IMR-90 (cell line): ENCODE results near the gene MBD3L4. TPM values are rescaled to one million over a fixed set of nuclear protein-coding genes. Genes with fewer than 3 reads are reported as not detected.

Source experiments
- ATAC-seq: fragments of 200-7000 bp; cut with Tn5 transposase; 2 replicates; pipeline ENCODE4 v1.9.1; 2020; ENCODE audit warnings: low read depth, mild to moderate bottlenecking, moderate library complexity
- BruUV-seq: library from RNA; stranded (reverse); fragments of 400-500 nt; replicated peaks from 2 replicates; lab custom pipeline; 2021; lab: Mats Ljungman, UMichigan
- CTCF ChIA-PET: fragments of 300-600 bp; formaldehyde crosslinking; extraction: SDS; loops from one replicate; lab custom pipeline; 2021; ENCODE audit warnings: antibody characterized with exemption; lab: Yijun Ruan, JAX
- POLR2A ChIA-PET: fragments of 300-600 bp; sonication (Branson Sonifier 250); formaldehyde crosslinking; loops from one replicate; lab custom pipeline; 2022; ENCODE audit warnings: antibody characterized with exemption; ENCODE audit not compliant: unreplicated experiment; lab: Charles Lee
- DNase-seq: peaks from one replicate; pipeline ENCODE4 v3.0.0; 2013
- H2AFZ ChIP-seq: replicated peaks from 2 replicates; pipeline ENCODE3; 2013; ENCODE audit warnings: low read length, mild to moderate bottlenecking; ENCODE audit not compliant: poor library complexity
- H2AK5ac ChIP-seq: 2 replicates; pipeline ENCODE4 v1.6.1; 2013; ENCODE audit warnings: low read depth, low read length, inconsistent platforms
- H2AK9ac ChIP-seq: replicated peaks from 2 replicates; pipeline ENCODE3; 2013; ENCODE audit warnings: mild to moderate bottlenecking, low read depth, low read length, moderate library complexity; ENCODE audit not compliant: poor library complexity
- H2BK120ac ChIP-seq: 2 replicates; pipeline ENCODE4 v1.6.1; 2013; ENCODE audit warnings: low read depth, low read length, inconsistent platforms
- H2BK15ac ChIP-seq: 3 replicates; pipeline ENCODE4 v1.6.1; 2013; ENCODE audit warnings: low read depth, low read length, inconsistent platforms
- H2BK20ac ChIP-seq: 2 replicates; pipeline ENCODE4 v1.6.1; 2013; ENCODE audit warnings: low read depth, mild to moderate bottlenecking, inconsistent platforms, low read length, moderate library complexity
- H2BK5ac ChIP-seq: 2 replicates; pipeline ENCODE4 v1.6.1; 2013; ENCODE audit warnings: mild to moderate bottlenecking, low read depth, low read length, inconsistent platforms; ENCODE audit not compliant: poor library complexity, severe bottlenecking
- H3K14ac ChIP-seq: replicated peaks from 2 replicates; pipeline ENCODE4 v1.6.1; 2013; ENCODE audit warnings: low read depth, low read length, inconsistent platforms
- H3K18ac ChIP-seq: 2 replicates; pipeline ENCODE4 v1.6.1; 2013; ENCODE audit warnings: low read depth, low read length, control low read depth
- H3K23ac ChIP-seq: 2 replicates; pipeline ENCODE4 v1.6.1; 2013; ENCODE audit warnings: low read depth, low read length, inconsistent platforms
- H3K27ac ChIP-seq: 2 replicates; pipeline ENCODE4 v1.5.1; 2013; ENCODE audit warnings: mild to moderate bottlenecking, control low read depth, low read length; ENCODE audit not compliant: insufficient read depth
- H3K27me3 ChIP-seq: 2 replicates; pipeline ENCODE4 v1.6.1; 2013; ENCODE audit warnings: low read length; ENCODE audit not compliant: control insufficient read depth, insufficient read depth
- H3K36me3 ChIP-seq: 2 replicates; pipeline ENCODE4 v1.6.1; 2013; ENCODE audit warnings: low read length, mixed read lengths; ENCODE audit not compliant: control insufficient read depth, insufficient read depth
- H3K4ac ChIP-seq: 2 replicates; pipeline ENCODE4 v1.6.1; 2013; ENCODE audit warnings: low read depth, low read length, inconsistent platforms
- H3K4me1 ChIP-seq: 2 replicates; pipeline ENCODE4 v1.6.1; 2013; ENCODE audit warnings: low read length, mixed read lengths; ENCODE audit not compliant: control insufficient read depth, insufficient read depth
- H3K4me2 ChIP-seq: 2 replicates; pipeline ENCODE4 v1.6.1; 2013; ENCODE audit warnings: low read depth, mild to moderate bottlenecking, control low read depth, low read length, moderate library complexity
- H3K4me3 ChIP-seq: 2 replicates; pipeline ENCODE4 v1.5.1; 2013; ENCODE audit warnings: low read depth, mild to moderate bottlenecking, control low read depth, low read length, moderate library complexity; ENCODE audit not compliant: insufficient read depth
- H3K56ac ChIP-seq: 2 replicates; pipeline ENCODE4 v1.6.1; 2013; ENCODE audit warnings: low read length, inconsistent platforms; ENCODE audit not compliant: insufficient read depth; ENCODE audit errors: extremely low read depth
- H3K79me1 ChIP-seq, 2 experiments: 2 replicates each; pipeline ENCODE4 v1.6.1; 2013; ENCODE audit warnings: low read length in 2 of 2, inconsistent platforms in 1 of 2, low read depth in 1 of 2
- H3K9ac ChIP-seq: 2 replicates; pipeline ENCODE4 v1.6.1; 2013; ENCODE audit warnings: low read depth, low read length, control low read depth
- H3K9me1 ChIP-seq: 2 replicates; pipeline ENCODE4 v1.6.1; 2013; ENCODE audit warnings: low read length, inconsistent platforms; ENCODE audit not compliant: insufficient read depth
- H3K9me3 ChIP-seq: 2 replicates; pipeline ENCODE4 v1.6.1; 2013; ENCODE audit warnings: low read length; ENCODE audit not compliant: control insufficient read depth, insufficient read depth
- H4K20me1 ChIP-seq: 2 replicates; pipeline ENCODE4 v1.6.1; 2013; ENCODE audit warnings: low read length, inconsistent platforms; ENCODE audit not compliant: insufficient read depth
- H4K5ac ChIP-seq: 2 replicates; pipeline ENCODE4 v1.6.1; 2013; ENCODE audit warnings: mild to moderate bottlenecking, low read depth, low read length, control low read depth
- H4K8ac ChIP-seq, 2 experiments: 2 replicates each; pipeline ENCODE4 v1.6.1; 2013; ENCODE audit warnings: low read depth in 2 of 2, low read length in 2 of 2, control low read depth in 1 of 2, inconsistent platforms in 1 of 2
- H4K91ac ChIP-seq: 2 replicates; pipeline ENCODE4 v1.6.1; 2013; ENCODE audit warnings: low read depth, low read length, inconsistent platforms; ENCODE audit not compliant: insufficient read depth
- CEBPB ChIP-seq: IDR thresholded peaks from 2 replicates; pipeline ENCODE4 v1.6.1; 2012; ENCODE audit warnings: low read depth, low read length, improper control_type of control experiment
- CHD1 ChIP-seq: IDR thresholded peaks from 2 replicates; pipeline ENCODE4 v1.6.1; 2012; ENCODE audit warnings: low read depth, low read length, improper control_type of control experiment
- CTCF ChIP-seq: conservative IDR thresholded peaks from 2 replicates; pipeline ENCODE4 v1.5.1; 2012; ENCODE audit warnings: mild to moderate bottlenecking, low read depth, low read length, improper control_type of control experiment
- MAFK ChIP-seq: IDR thresholded peaks from 2 replicates; pipeline ENCODE4 v1.6.1; 2012; ENCODE audit warnings: low read depth, low read length, improper control_type of control experiment
- MAZ ChIP-seq: IDR thresholded peaks from 2 replicates; pipeline ENCODE4 v1.6.1; 2012; ENCODE audit warnings: low read depth, mild to moderate bottlenecking, low read length, improper control_type of control experiment, moderate library complexity, borderline replicate concordance
- MXI1 ChIP-seq: IDR thresholded peaks from 2 replicates; pipeline ENCODE4 v1.6.1; 2012; ENCODE audit warnings: low read depth, mild to moderate bottlenecking, low read length, moderate library complexity, borderline replicate concordance
- NFE2L2 ChIP-seq: fragments of 150-350 bp; IDR thresholded peaks from 2 replicates; pipeline ENCODE4 v1.6.1; 2016; ENCODE audit warnings: low read depth, mild to moderate bottlenecking, low read length
- POLR2A ChIP-seq: IDR thresholded peaks from 2 replicates; pipeline ENCODE4 v1.6.1; 2012; ENCODE audit warnings: mild to moderate bottlenecking, low read depth, low read length
- RAD21 ChIP-seq: IDR thresholded peaks from 2 replicates; pipeline ENCODE4 v1.6.1; 2012; ENCODE audit warnings: low read length, improper control_type of control experiment
- RFX5 ChIP-seq: IDR thresholded peaks from 2 replicates; pipeline ENCODE4 v1.8.0; 2012; ENCODE audit warnings: low read depth, mild to moderate bottlenecking, low read length, moderate library complexity
- SMC3 ChIP-seq: fragments of 150-350 bp; IDR thresholded peaks from 2 replicates; pipeline ENCODE4 v1.6.1; 2016; ENCODE audit warnings: low read depth, mild to moderate bottlenecking, antibody characterized with exemption, low read length, moderate library complexity
- WGBS, 2 experiments: methylation state at CpG; one replicate each; pipeline versions ENCODE4 v1.1.5 to v1.1.7; 2013; ENCODE audit warnings: missing lambda C conversion rate in 2 of 2; ENCODE audit not compliant: insufficient read length in 1 of 2; ENCODE audit errors: extremely low coverage in 2 of 2; 5-methylcytosine and 5-hydroxymethylcytosine counted together
- dilution Hi-C: fragments of 300-500 bp; cut with HindIII; formaldehyde crosslinking; loops from one replicate; pipeline ENCODE4 v1.14.3; 2018; ENCODE audit warnings: low sequenced_read_pairs; ENCODE audit not compliant: unreplicated experiment
- in situ Hi-C: fragments of 300-500 bp; cut with MboI; formaldehyde crosslinking; loops from 3 replicates; pipeline ENCODE4 v1.14.3; 2019; ENCODE audit warnings: low sequenced_read_pairs, inconsistent platforms, mixed read lengths
- intact Hi-C: fragments of 100-400 bp; cut with micrococcal nuclease; formaldehyde crosslinking; loops from 2 replicates; pipeline ENCODE4 v1.10.0; 2022
- polyA plus RNA-seq, 3 experiments: library from polyadenylated mRNA; depleted of rRNA; stranded (reverse); fragments of >200 nt; gene quantifications; 2 replicates each; pipeline ENCODE4 v1.2.3, GENCODE V29; 2012; ENCODE audit warnings: low replicate concordance in 1 of 3
- total RNA-seq: library from RNA; depleted of rRNA; stranded (reverse); fragments of >200 nt; gene quantifications from 2 replicates; pipeline ENCODE4 v1.2.3, GENCODE V29; 2012

The MBD3L4 gene
- total and polyA plus RNA-seq, 2 of the 4 experiments (the other 2 are of a cell fraction) = not detected

GRCh38 chr19:7088999-7089398, 49.0 kb upstream of the MBD3L4 start:
- Histone ChIP-seq H2BK5ac (no peak overlapping the region), H3K4ac (no peak overlapping the region), H3K27me3 (no peaks in the 10 kb centered on the region), H3K79me1 (no peaks in the 10 kb centered on the region), H3K4me2 (no peak overlapping the region), H2BK20ac (no peak overlapping the region), H4K91ac (no peak overlapping the region), H3K27ac (no peak overlapping the region), H3K14ac (no peak overlapping the region), H3K9ac (no peak overlapping the region), H3K9me3 (peaks cover 70% of the 10 kb centered on the region), H2AFZ (no peak overlapping the region), H2BK15ac (no peak overlapping the region), H3K56ac (no peak overlapping the region), H3K23ac (no peak overlapping the region), H4K20me1 (no peaks in the 10 kb centered on the region), H4K5ac (no peak overlapping the region), H3K18ac (no peak overlapping the region), H3K4me1 (no peaks in the 10 kb centered on the region), H3K36me3 (peaks cover 37% of the 10 kb centered on the region), H3K9me1 (no peaks in the 10 kb centered on the region), H2AK5ac (no peak overlapping the region), H2BK120ac (no peak overlapping the region), H4K8ac (no peak overlapping the region), H2AK9ac (no peak overlapping the region), H3K4me3 (no peak overlapping the region)
- ChIA-PET CTCF (no interaction called here), POLR2A (no interaction called here)
- in situ Hi-C loops = no loop called here
- no TSS peak for BruUV-seq
- DNase-seq (no peak), ATAC-seq (no peak)
- WGBS, 2 experiments = no CpG with 5 or more reads among the region's 6 CpGs
- dilution Hi-C loops = no loop called here
- TF ChIP-seq POLR2A = no peak
- no peak for TF ChIP-seq MAFK
- TF ChIP-seq MAZ = no peak
- TF ChIP-seq RFX5 = no peak
- no peak for TF ChIP-seq CEBPB
- no peak for TF ChIP-seq NFE2L2
- no peak for TF ChIP-seq SMC3
- TF ChIP-seq MXI1 = no peak
- TF ChIP-seq RAD21 = no peak
- no peak for TF ChIP-seq CTCF
- no peak for TF ChIP-seq CHD1
- intact Hi-C loops = no loop called here
